NCI-H187 treated with DMSO at 0.1 percent for 48 hours (cell line): ENCODE measurements around the gene ZNF653.
A peak's percentile ranks its signal among the peaks of the same experiment; 100 is the strongest.
"Not testable (repeated sequence)": the region's sequence is repeated elsewhere in the genome, so short reads cannot be mapped to it uniquely, and the experiment has no call there.

Experiments used
- DNase-seq: peaks from one replicate; lab custom pipeline; 2025; lab: John Stamatoyannopoulos, UW

The ZNF653 gene

DNA sequence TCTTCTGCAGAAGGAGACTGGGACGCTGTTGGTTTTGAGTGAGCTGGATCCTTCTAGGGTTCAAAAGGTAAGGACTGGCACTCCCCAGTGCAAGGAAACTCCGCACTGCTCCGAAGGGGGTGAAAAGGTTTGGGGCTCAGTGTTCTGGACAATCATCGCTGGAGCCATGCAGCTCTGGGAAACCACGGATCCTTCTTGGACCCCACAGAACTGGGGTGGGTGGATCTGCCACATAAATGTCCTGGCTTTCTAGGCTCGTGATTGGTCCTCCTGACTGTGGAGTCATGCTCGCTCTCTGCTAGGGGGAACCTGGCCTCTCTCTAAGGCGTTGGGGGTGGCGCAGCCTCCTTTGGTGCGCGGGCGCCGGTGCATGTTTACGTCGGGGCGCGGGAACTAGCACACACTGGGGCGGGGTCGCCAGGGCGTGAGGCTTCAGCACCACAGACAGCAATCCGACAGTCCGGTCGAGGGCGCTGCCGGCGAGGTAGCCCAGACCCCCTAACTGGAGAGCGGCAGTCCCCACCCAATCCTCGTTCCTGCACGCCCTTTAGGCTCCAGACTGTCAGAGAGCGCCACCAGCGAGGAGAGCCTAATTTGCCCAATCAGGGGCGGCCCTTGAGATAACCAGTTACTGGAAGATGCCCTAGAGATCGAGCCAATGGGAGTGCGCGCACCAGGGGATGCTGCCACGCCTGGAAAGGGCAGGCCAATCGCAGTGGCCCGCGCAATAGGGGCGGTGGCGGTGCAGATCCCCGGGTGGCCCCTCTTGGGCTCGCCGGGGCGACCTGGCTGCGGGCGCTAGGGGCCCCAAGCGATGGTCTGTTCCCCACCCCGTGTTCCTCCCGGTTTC, 23.9 kb downstream of the ZNF653 start:
- peak; percentile 43 for DNase-seq

DNA sequence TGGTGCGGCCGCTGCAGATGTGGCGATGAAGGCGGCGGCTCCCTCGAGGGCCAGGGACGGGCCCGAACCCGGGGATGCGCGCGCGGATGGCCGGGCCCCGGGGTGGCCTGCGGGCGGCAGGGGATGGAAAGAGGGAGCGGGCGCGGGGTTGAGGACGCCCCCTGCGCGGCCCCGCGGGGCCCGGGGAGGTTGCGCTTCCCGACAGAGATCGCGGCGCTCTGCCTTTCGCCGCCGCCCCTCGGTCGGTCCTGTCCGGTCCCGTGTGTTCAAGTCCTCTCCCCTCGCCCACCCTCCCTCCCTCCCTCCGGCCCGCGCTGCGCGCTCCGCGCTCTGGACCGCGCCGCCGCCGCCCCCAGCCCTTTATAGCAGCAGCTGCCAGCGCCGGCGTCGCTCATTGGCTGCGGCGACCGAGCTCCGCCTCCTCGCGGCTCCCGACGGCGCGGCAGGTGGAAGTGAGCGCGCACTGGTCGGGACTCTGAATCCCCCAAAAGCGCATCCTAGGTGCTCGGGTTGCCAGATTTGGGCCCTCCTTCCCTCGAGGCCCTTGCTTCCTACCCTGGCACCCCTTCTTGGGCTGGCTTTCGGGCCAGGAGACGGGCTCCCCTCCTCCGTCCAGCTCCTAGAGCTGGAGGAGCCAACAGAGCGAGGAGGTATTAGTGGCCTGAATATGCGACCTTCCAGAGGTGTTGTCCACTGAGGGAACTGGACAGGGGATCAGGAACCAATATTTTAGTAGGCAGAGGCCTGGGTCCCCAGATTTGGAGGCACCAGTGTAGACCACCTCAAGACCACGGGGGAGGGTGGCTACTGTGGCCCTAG, 24.7 kb downstream of the ZNF653 start, which contains the start of gene ELAVL3:
TSS of gene ELAVL3 (minus strand) at position 332 of the 819 bp plus-strand sequence. CDS start 438 bp downstream, outside the sequence.
- no peak for DNase-seq

DNA sequence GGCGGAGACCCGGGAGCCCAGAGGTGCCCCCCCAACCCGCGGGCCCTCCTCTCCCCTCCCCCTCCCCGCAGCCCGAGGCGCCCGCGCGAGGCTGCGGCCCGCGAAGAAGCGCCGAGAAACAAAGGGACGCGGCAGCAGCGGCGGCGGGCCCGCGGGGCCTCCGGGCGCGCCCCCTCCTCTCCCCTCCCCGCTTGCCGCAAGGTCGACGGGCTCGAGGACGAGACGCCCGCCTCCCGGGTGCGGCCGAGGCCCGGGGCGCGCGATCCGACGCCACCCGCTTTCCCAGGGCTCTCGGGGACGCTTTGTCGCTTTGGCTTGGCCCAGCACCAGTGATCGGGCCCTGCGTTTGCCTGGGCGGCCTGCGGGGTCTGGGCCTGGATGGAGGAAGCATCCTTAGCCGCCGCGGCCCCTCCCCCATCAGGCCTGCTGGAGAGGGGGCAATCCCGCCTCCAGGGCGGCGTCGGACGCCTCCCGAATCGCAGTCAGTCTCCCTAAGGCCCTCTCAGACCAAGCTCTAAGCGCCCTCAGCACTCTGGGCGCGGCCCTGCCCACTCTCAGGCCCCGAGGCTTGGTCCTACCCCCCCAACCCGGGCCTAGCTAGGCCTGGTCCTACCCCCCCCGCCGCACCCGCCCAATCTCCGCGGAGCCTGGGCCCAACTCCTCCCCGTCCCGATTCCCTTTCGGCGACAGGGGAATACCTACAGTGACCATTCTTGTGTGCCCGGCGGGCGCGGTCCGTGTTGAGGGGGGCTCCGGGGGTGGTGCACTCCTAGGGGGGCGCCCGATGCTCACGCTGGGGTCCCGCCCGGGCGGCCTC, 25.5 kb downstream of the ZNF653 start:
- no peak for DNase-seq

DNA sequence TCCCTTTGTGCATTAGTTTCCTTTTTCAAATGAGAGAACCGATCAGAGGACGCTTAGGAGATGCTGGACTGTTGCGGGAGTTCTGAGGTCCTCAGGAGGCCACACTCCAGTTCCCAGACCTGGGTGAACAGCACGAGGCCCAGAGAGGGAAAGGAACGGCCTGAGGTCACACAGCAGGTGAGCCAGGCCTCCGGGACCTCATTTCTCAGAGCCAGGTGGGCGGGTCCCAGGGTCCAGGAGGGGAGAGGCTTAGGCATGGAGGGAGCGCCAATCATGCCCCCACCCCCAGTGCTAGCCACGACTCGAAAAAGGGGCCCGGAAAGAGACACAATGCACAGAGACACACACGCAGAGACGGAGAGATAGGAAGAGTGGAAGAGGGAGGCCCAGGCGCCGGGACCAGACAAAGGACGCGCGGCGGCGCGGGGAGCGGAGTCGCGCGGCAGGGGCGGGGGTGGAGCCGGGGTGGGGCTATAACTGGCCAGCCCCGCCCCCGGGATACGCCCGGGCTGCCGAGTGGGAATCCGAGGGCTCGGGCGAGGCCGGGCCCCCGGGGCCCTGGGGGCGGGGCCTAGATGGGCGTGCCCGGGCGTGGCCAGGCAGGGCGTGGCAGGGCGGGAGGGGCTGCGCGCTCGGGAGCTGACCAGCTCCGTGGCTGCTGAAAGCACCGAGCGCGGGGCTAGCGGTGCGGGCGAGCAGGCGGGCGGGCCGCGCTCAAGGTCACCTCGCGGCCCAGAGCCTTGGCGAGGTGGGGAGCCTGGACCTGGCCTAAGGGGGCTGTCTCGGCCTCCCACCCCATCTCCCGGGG, 26.3 kb downstream of the ZNF653 start:
- DNase-seq, result no peak

DNA sequence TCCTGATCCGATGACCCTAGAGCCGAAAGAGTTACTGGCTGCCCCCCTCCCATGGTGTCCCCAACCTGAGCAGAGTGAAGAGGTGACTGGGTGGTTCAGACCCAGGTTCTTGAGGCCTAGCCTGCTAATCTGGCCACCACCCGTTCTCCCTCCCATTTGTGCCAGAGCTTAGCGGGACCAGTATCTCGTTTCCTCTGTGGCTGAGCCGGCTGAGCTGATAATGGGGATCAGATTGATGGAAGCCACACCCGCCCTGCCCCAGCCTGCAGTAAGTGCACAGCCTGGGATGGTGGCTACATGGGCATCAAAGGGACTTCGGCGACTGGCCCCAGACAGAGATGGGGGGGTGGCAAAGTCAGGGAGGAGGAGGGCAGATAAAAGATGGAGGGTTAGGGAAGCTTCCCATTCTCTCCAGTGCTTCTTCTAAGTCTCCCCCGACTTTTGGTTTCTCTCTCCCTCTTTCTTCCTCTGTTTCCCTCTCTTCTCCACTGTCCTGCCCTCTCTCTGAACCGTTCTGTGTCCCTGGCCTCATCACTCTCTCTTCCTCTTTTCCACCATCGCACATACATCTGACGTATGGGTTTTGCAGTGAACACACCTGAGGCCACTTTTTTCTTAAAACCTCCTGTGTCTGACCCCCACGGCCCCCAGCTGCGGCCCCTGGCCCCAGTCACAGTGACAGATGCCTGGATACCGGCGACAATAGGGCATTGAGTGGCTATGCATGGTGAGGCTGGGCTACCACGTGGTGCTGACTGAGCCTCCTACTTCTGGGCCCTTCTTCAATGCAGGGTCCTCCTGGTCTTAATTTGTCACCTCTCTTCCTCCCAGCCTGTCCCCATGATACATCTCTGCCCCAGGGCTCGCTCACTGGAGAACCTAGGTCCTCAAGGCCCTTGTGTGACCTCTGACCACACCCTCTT, 27.2 kb downstream of the ZNF653 start:
- DNase-seq, result no peak

DNA sequence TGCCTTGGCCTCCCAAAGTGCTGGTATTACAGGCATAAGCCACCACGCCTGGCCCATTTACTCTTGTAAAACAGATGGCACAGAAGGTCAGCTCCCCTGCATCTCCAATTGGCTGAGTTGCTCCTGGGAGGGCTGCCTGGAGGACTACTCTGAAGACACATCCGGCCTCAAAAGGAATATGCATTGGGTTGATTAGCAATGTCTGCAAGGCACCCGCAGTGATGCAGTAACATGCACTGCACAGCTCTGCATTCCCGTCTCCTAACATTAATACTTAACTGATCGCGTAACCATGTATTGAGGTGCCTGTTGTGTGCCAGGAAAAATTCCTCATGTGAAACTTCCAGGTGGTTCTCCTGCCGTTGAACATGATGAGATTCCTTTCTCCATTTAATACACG, 29.8 kb downstream of the ZNF653 start:
- DNase-seq, result no peak

DNA sequence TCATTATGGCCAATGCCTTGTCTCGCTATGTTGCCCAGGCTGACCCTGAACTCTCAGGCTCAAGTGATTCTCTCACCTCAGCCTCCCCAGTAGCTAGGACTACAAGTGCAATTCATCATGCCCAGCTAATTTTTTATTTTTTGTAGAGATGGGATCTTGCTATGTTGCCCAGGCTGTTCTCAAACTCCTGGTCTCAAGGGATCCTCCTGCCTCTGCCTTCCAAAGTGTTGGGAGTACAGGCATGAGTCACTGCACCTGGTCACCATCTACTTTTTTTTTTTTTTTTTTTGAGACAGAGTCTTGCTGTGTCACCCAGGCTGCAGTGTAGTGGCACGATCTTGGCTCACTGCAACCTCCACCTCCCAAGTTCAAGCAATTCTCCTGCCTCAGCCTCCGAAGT, 30.3 kb downstream of the ZNF653 start:
- DNase-seq, result not testable (repeated sequence)

DNA sequence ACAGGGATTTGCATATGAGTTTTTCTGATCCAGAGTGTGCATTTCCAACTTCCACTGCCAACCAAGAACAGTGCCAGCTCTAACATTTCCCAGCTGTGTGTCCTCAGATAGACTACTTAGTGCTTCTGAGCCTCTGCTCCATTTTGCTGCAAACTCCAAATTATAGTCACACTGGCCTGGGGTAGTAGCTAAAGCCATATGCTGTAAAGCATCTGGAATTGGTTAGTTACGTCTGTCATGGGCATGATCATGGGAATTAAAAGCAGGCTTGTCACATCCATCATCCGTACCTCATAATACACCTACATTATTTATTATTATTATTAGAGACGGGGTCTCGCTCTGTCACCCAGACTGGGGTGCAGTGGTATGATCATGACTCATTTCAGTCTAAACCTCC, 31.9 kb downstream of the ZNF653 start:
- DNase-seq, result no peak

DNA sequence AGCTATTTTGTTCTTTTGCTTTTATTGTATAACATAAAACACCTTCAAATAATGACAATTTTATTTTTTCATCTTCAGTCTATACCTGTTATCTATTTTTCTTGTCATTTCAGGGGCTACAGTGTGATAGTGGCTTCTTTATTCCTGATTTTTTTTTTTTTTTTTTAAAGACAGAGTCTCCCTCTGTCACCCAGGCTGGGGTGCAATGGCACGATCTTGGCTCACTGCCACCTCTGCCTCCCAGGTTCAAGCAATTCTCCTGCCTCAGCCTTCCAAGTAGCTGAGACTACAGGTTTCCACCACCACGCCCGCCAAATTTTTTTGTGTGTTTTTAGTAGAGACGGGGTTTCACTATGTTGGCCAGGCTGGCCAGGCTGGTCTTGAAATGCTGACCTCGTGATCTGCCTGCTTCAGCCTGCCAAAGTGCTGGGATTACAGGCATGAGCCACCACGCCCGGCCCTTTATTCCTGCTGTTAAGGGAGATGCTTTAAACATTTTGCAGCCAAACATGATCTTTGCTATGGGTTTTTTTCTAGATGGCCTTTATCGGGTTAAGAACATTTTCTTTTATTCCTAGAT, 37.3 kb downstream of the ZNF653 start:
- not testable (repeated sequence) for DNase-seq

DNA sequence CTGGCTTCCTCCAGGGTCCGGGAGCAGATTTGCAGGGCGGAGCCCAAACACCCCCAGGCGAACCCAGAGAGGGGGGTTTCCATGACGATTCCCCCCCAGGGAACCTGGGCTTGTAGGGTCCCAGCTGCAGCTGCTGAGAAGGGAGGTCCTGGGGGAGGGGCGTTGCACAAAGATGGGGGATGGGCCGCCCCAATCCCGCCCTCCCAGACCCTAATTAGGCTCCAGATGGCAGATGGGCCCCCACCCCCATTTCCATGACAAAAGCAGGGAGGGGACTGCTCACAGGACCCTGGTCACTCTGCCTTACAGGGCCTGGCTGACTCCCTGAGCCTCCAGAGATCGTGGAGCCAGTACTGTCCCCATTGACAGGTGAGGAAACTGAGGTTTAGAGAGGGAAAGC, 40.0 kb downstream of the ZNF653 start:
- DNase-seq, result no peak

DNA sequence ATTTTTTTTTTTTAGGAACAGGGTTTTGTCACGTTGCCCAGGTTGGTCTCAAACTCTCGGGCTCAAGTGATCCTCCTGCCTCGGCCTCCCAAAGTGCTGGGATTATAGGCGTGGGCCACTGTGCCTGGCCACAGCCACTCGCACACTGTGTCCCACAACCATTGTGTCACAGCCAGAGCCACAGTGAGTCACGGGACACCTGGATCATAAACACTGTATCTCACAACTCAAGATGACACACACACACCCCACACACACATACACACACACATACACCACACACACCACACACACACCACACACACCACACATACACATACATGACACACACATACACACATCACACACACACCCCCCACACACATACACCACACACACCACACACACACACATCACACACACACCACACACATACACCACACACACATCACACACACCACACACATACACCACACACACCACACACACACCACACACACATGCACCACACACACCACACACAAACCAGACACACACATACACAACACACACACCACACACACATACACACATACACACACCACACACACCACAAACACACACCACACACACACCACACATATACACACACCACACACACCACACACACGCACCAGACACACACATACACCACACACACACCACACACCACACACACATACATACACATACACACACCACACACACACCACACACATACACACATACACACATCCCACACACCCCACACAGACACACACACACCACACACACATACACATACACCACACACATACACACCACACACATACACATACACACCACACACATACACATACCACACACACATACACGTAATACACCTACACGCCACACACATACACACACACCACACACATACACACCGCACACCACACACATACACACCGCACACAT, 41.0 kb downstream of the ZNF653 start:
- no peak for DNase-seq

DNA sequence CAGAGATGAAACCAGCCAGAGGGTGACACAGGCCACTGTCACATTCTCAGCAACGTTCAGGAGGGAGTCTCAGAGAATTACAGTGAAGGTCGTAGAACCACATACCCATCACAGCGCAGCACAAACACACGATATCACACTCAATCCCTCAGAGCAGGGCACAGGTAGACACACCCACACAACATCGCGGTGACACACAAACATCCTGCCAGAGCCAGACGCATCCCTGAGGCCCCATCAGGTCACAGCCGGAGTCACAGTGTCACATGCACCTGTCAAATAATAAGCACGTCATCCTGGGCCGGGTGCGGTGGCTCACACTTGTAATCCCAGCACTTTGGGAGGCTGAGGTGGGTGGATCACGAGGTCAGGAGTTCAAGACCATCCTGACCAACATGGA, 42.2 kb downstream of the ZNF653 start:
- DNase-seq, result no peak

DNA sequence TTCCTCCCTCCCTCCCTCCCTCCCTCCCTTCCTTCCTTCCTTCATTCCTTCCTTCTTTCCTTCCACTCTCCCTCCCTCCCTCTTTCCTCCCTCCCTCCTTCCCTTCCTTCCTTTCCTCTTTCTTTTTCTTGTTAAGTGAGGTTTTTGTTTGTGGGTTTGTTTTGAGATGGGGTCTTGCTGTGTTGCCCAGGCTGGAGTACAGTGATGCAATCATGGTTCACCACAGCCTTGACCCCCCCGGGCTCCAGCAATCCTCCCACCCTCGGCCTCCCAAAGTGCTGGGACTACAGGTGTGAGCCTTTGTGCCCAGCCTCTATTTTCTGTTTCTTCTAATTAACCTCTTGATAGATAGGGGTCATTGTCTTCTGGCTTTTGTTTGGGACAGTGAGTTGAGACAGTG, 44.2 kb downstream of the ZNF653 start:
- no peak for DNase-seq

DNA sequence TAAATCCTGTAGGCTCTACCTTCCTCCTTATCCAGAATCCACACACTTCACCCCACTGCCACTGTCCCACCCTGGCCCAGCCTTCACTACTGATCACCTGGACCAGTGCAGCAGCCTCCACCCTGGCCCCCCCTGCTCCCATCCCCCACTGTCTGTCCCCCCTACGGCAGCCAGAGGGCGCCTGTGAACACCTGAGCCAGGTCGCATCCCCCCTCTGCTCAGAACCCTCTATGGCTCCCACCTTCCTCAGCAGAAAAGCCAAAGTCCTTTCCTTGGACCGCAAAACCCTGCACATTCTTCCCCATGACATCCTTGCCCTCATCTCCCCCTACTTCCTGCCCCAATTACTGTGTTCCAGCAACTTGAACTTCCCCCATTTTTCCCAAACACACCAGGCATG, 45.4 kb downstream of the ZNF653 start:
- no peak for DNase-seq

DNA sequence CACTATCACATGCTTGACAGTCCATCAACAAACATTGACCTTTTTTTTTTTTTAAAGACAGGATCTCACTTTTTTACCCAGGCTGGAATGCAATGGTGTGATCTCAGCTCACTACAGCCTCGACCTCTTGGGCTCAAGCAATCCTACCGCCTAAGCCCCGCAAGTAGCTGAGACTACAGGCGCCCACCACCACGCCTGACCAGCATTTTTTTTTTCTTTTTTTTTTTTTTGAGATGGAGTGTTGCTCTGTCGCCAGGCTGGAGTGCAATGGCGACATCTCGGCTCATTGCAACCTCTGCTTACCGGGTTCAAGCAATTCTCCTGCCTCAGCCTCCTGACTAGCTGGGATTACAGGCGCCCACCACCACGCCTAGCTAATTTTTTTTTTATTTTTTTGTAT, 46.7 kb downstream of the ZNF653 start:
- DNase-seq, result not testable (repeated sequence)

DNA sequence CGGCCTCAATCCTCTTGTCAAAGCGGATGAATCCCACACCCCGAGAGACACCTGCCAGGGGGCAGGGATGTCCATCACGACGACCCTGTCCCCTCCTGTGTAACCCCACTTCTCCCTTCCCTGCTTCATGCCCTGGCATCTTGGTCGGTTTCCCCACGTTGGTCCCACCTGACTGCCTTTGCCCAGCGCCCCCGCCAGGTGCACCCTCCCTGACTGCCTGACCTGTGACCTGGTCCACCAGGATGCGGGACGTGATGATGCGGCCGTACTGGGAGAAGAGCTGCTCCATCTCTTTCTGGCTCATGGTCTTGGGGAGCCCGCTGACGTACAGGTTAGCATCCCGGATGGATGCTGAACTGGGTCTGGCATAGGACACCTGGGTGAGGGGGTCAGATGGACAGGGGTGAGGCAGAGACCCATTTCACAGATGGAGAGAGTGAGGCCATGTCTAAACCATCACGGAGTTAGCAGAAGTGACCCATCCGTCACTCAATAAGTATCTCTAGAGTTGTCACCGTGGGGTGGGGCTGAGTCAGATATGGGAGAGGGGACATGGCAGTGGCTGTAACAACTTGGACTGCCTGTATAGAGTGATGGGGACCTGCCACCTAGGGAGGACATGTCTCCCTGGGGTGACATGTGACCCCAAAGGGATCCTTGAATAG, 47.3 kb downstream of the ZNF653 start:
- no peak for DNase-seq

DNA sequence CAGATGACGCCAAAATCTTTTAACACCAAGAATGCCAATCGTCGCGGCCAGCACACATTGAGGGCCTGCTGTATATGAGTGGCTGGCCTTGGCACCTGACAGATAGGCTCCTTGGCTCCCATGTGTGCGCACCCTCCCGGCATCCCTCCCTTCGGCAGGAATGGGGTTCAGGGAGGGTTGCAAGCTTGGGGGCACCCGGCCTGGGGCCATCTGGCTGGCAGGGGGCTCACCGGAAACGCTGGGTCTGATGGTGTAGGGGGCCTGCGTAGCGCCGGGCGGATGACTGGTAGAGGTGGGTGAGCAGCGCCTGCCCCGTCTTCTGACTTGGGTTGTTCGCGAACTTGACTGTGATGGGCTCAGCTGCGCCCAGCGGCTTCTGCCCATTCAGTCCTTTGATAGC, 47.8 kb downstream of the ZNF653 start:
- DNase-seq, result no peak

DNA sequence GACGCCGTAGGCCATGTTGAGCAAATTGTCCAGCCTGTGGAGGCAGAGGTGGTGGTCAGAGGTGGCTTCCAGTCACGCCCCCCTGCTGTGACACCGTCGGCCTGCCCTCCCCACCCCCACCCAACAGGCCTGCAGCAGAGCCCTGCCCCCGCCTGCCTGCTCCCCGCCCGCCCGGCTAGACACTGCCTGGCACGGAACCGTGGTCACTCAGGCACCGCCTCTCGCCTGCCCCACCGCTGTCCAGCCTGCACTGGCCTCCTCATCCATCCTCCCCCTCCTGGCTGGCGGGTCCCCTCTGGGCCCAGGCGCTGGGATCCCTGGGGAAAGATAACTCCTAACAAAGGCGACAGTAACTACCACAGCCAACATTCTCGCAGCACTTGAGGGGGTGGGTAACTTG, 48.5 kb downstream of the ZNF653 start:
- no peak for DNase-seq
